Measurements from ENCODE around the gene LDHA. TPM values are rescaled to one million over a fixed set of nuclear protein-coding genes. Genes with fewer than 3 reads are reported as not detected.

LDHA gene
- total and polyA plus RNA-seq, 2 donors = 364 to 581 TPM

- 95% methylated on average over 4 of the region's 4 CpGs for WGBS
- no peaks in the 10 kb centered on the region for H3K9me3 ChIP-seq (ENCODE audit: control insufficient read depth in 2 of 2, insufficient read depth in 1 of 2, low read length in 1 of 2)
- no peak overlapping the region for H3K27ac ChIP-seq (ENCODE audit: low read depth in 1 of 2, low read length in 1 of 2)
- no peaks in the 10 kb centered on the region for H3K4me1 ChIP-seq (ENCODE audit: control insufficient read depth in 2 of 2, insufficient read depth in 2 of 2, low read length in 2 of 2)
- no peak for DNase-seq (ENCODE audit: low read depth in 6 of 9, low spot score in 9 of 9)
- H3K4me3 ChIP-seq (ENCODE audit: low read length in 2 of 2) = no peak overlapping the region
- peaks cover 39 to 59% of the 10 kb centered on the region in 2 donors for H3K36me3 ChIP-seq (ENCODE audit: control insufficient read depth in 2 of 2, insufficient read depth in 2 of 2, low read length in 1 of 2)
- no peaks in the 10 kb centered on the region for H3K27me3 ChIP-seq (ENCODE audit: control insufficient read depth in 2 of 2, insufficient read depth in 1 of 2, low read length in 1 of 2)
Measured at GRCh38 chr11:18365741-18366140, 28.6 kb upstream of the LDHA start.

GRCh38 chr11:18366286-18366685, 28.1 kb upstream of the LDHA start:
- H3K27me3 ChIP-seq (ENCODE audit: control insufficient read depth in 2 of 2, insufficient read depth in 1 of 2, low read length in 1 of 2) = no peaks in the 10 kb centered on the region
- H3K36me3 ChIP-seq (ENCODE audit: control insufficient read depth in 2 of 2, insufficient read depth in 2 of 2, low read length in 1 of 2) = peaks cover 35 to 54% of the 10 kb centered on the region in 2 donors
- no peaks in the 10 kb centered on the region for H3K4me1 ChIP-seq (ENCODE audit: control insufficient read depth in 2 of 2, insufficient read depth in 2 of 2, low read length in 2 of 2)
- H3K4me3 ChIP-seq (ENCODE audit: low read length in 2 of 2) = no peak overlapping the region
- no peaks in the 10 kb centered on the region for H3K9me3 ChIP-seq (ENCODE audit: control insufficient read depth in 2 of 2, insufficient read depth in 1 of 2, low read length in 1 of 2)
- no peak overlapping the region for H3K27ac ChIP-seq (ENCODE audit: low read depth in 1 of 2, low read length in 1 of 2)
- no peak for DNase-seq (ENCODE audit: low read depth in 6 of 9, low spot score in 9 of 9)
- WGBS = 34% methylated on average over 4 of the region's 4 CpGs

- no peaks in the 10 kb centered on the region for H3K9me3 ChIP-seq (ENCODE audit: control insufficient read depth in 2 of 2, insufficient read depth in 1 of 2, low read length in 1 of 2)
- 97% methylated on average over 3 of the region's 3 CpGs for WGBS
- H3K4me3 ChIP-seq (ENCODE audit: low read length in 2 of 2) = no peak overlapping the region
- H3K27ac ChIP-seq (ENCODE audit: low read depth in 1 of 2, low read length in 1 of 2) = no peak overlapping the region
- H3K4me1 ChIP-seq (ENCODE audit: control insufficient read depth in 2 of 2, insufficient read depth in 2 of 2, low read length in 2 of 2) = no peaks in the 10 kb centered on the region
- no peak for DNase-seq (ENCODE audit: low read depth in 6 of 9, low spot score in 9 of 9)
- H3K27me3 ChIP-seq (ENCODE audit: control insufficient read depth in 2 of 2, insufficient read depth in 1 of 2, low read length in 1 of 2) = no peaks in the 10 kb centered on the region
- peaks cover 26 to 45% of the 10 kb centered on the region in 2 donors for H3K36me3 ChIP-seq (ENCODE audit: control insufficient read depth in 2 of 2, insufficient read depth in 2 of 2, low read length in 1 of 2)
Measured at GRCh38 chr11:18367431-18367830, 26.9 kb upstream of the LDHA start.

GRCh38 chr11:18368221-18368620, 26.1 kb upstream of the LDHA start:
- H3K36me3 ChIP-seq (ENCODE audit: control insufficient read depth in 2 of 2, insufficient read depth in 2 of 2, low read length in 1 of 2) = peaks cover 21 to 40% of the 10 kb centered on the region in 2 donors
- no peaks in the 10 kb centered on the region for H3K27me3 ChIP-seq (ENCODE audit: control insufficient read depth in 2 of 2, insufficient read depth in 1 of 2, low read length in 1 of 2)
- no peak overlapping the region for H3K4me3 ChIP-seq (ENCODE audit: low read length in 2 of 2)
- DNase-seq (ENCODE audit: low read depth in 6 of 9, low spot score in 9 of 9) = no peak
- H3K27ac ChIP-seq (ENCODE audit: low read depth in 1 of 2, low read length in 1 of 2) = no peak overlapping the region
- no peaks in the 10 kb centered on the region for H3K9me3 ChIP-seq (ENCODE audit: control insufficient read depth in 2 of 2, insufficient read depth in 1 of 2, low read length in 1 of 2)
- H3K4me1 ChIP-seq (ENCODE audit: control insufficient read depth in 2 of 2, insufficient read depth in 2 of 2, low read length in 2 of 2) = no peaks in the 10 kb centered on the region
- WGBS = 79% methylated on average over 2 of the region's 2 CpGs

- 84% methylated on average over 2 of the region's 2 CpGs for WGBS
- Histone ChIP-seq H3K4me1 (ENCODE audit: control insufficient read depth in 2 of 2, insufficient read depth in 2 of 2, low read length in 2 of 2) (no peaks in the 10 kb centered on the region), H3K27me3 (ENCODE audit: control insufficient read depth in 2 of 2, insufficient read depth in 1 of 2, low read length in 1 of 2) (no peaks in the 10 kb centered on the region), H3K36me3 (ENCODE audit: control insufficient read depth in 2 of 2, insufficient read depth in 2 of 2, low read length in 1 of 2) (peaks cover 12 to 32% of the 10 kb centered on the region in 2 donors), H3K27ac (ENCODE audit: low read depth in 1 of 2, low read length in 1 of 2) (no peak overlapping the region), H3K4me3 (ENCODE audit: low read length in 2 of 2) (no peak overlapping the region), H3K9me3 (ENCODE audit: control insufficient read depth in 2 of 2, insufficient read depth in 1 of 2, low read length in 1 of 2) (no peaks in the 10 kb centered on the region)
- DNase-seq (ENCODE audit: low read depth in 6 of 9, low spot score in 9 of 9) = no peak
Measured at GRCh38 chr11:18369398-18369797, 25.0 kb upstream of the LDHA start.

- no peaks in the 10 kb centered on the region for H3K4me1 ChIP-seq (ENCODE audit: control insufficient read depth in 2 of 2, insufficient read depth in 2 of 2, low read length in 2 of 2)
- H3K4me3 ChIP-seq (ENCODE audit: low read length in 2 of 2) = no peak overlapping the region
- H3K9me3 ChIP-seq (ENCODE audit: control insufficient read depth in 2 of 2, insufficient read depth in 1 of 2, low read length in 1 of 2) = no peaks in the 10 kb centered on the region
- no peak overlapping the region for H3K27ac ChIP-seq (ENCODE audit: low read depth in 1 of 2, low read length in 1 of 2)
- DNase-seq (ENCODE audit: low read depth in 6 of 9, low spot score in 9 of 9) = no peak
- H3K27me3 ChIP-seq (ENCODE audit: control insufficient read depth in 2 of 2, insufficient read depth in 1 of 2, low read length in 1 of 2) = no peaks in the 10 kb centered on the region
- H3K36me3 ChIP-seq (ENCODE audit: control insufficient read depth in 2 of 2, insufficient read depth in 2 of 2, low read length in 1 of 2) = peaks cover 0 to 14% of the 10 kb centered on the region in 2 donors
- 98% methylated on average over 2 of the region's 2 CpGs for WGBS
Measured at GRCh38 chr11:18371279-18371678, 23.1 kb upstream of the LDHA start.

GRCh38 chr11:18372201-18372600, 22.2 kb upstream of the LDHA start:
- H3K27ac ChIP-seq (ENCODE audit: low read depth in 1 of 2, low read length in 1 of 2) = no peak overlapping the region
- DNase-seq (ENCODE audit: low read depth in 6 of 9, low spot score in 9 of 9) = no peak
- H3K27me3 ChIP-seq (ENCODE audit: control insufficient read depth in 2 of 2, insufficient read depth in 1 of 2, low read length in 1 of 2) = no peaks in the 10 kb centered on the region
- peaks cover 0 to 9% of the 10 kb centered on the region in 2 donors for H3K36me3 ChIP-seq (ENCODE audit: control insufficient read depth in 2 of 2, insufficient read depth in 2 of 2, low read length in 1 of 2)
- 92% methylated on average over 2 of the region's 2 CpGs for WGBS
- H3K4me3 ChIP-seq (ENCODE audit: low read length in 2 of 2) = no peak overlapping the region
- no peaks in the 10 kb centered on the region for H3K9me3 ChIP-seq (ENCODE audit: control insufficient read depth in 2 of 2, insufficient read depth in 1 of 2, low read length in 1 of 2)
- no peaks in the 10 kb centered on the region for H3K4me1 ChIP-seq (ENCODE audit: control insufficient read depth in 2 of 2, insufficient read depth in 2 of 2, low read length in 2 of 2)

GRCh38 chr11:18374956-18375355, 19.4 kb upstream of the LDHA start:
- no peaks in the 10 kb centered on the region for H3K9me3 ChIP-seq (ENCODE audit: control insufficient read depth in 2 of 2, insufficient read depth in 1 of 2, low read length in 1 of 2)
- no peak overlapping the region for H3K27ac ChIP-seq (ENCODE audit: low read depth in 1 of 2, low read length in 1 of 2)
- H3K4me1 ChIP-seq (ENCODE audit: control insufficient read depth in 2 of 2, insufficient read depth in 2 of 2, low read length in 2 of 2) = no peaks in the 10 kb centered on the region
- 97% methylated on average over 2 of the region's 2 CpGs for WGBS
- no peaks in the 10 kb centered on the region for H3K36me3 ChIP-seq (ENCODE audit: control insufficient read depth in 2 of 2, insufficient read depth in 2 of 2, low read length in 1 of 2)
- DNase-seq (ENCODE audit: low read depth in 6 of 9, low spot score in 9 of 9) = no peak
- no peak overlapping the region for H3K4me3 ChIP-seq (ENCODE audit: low read length in 2 of 2)
- H3K27me3 ChIP-seq (ENCODE audit: control insufficient read depth in 2 of 2, insufficient read depth in 1 of 2, low read length in 1 of 2) = no peaks in the 10 kb centered on the region

- WGBS = 98% methylated on average over 1 of the region's 1 CpG
Measured at GRCh38 chr11:18375941-18376340, 18.4 kb upstream of the LDHA start.

GRCh38 chr11:18379201-18379600, 15.2 kb upstream of the LDHA start:
- Histone ChIP-seq H3K27me3 (ENCODE audit: control insufficient read depth in 2 of 2, insufficient read depth in 1 of 2, low read length in 1 of 2) (no peaks in the 10 kb centered on the region), H3K36me3 (ENCODE audit: control insufficient read depth in 2 of 2, insufficient read depth in 2 of 2, low read length in 1 of 2) (no peaks in the 10 kb centered on the region), H3K9me3 (ENCODE audit: control insufficient read depth in 2 of 2, insufficient read depth in 1 of 2, low read length in 1 of 2) (no peaks in the 10 kb centered on the region), H3K27ac (ENCODE audit: low read depth in 1 of 2, low read length in 1 of 2) (no peak overlapping the region), H3K4me3 (ENCODE audit: low read length in 2 of 2) (no peak overlapping the region), H3K4me1 (ENCODE audit: control insufficient read depth in 2 of 2, insufficient read depth in 2 of 2, low read length in 2 of 2) (peaks cover 14 to 17% of the 10 kb centered on the region in 2 donors)
- no peak for DNase-seq (ENCODE audit: low read depth in 6 of 9, low spot score in 9 of 9)
- WGBS = 97% methylated on average over 2 of the region's 2 CpGs

More at GRCh38 chr11:18375941-18376340, 18.4 kb upstream of the LDHA start:
- Histone ChIP-seq H3K4me1 (ENCODE audit: control insufficient read depth in 2 of 2, insufficient read depth in 2 of 2, low read length in 2 of 2) (no peaks in the 10 kb centered on the region), H3K9me3 (ENCODE audit: control insufficient read depth in 2 of 2, insufficient read depth in 1 of 2, low read length in 1 of 2) (no peaks in the 10 kb centered on the region), H3K27ac (ENCODE audit: low read depth in 1 of 2, low read length in 1 of 2) (no peak overlapping the region), H3K27me3 (ENCODE audit: control insufficient read depth in 2 of 2, insufficient read depth in 1 of 2, low read length in 1 of 2) (no peaks in the 10 kb centered on the region), H3K36me3 (ENCODE audit: control insufficient read depth in 2 of 2, insufficient read depth in 2 of 2, low read length in 1 of 2) (no peaks in the 10 kb centered on the region), H3K4me3 (ENCODE audit: low read length in 2 of 2) (no peak overlapping the region)
- DNase-seq (ENCODE audit: low read depth in 6 of 9, low spot score in 9 of 9) = no peak

All from thymus (tissue), 11 donors.